ENCODE results near the gene DXO.

The DXO gene

DNA sequence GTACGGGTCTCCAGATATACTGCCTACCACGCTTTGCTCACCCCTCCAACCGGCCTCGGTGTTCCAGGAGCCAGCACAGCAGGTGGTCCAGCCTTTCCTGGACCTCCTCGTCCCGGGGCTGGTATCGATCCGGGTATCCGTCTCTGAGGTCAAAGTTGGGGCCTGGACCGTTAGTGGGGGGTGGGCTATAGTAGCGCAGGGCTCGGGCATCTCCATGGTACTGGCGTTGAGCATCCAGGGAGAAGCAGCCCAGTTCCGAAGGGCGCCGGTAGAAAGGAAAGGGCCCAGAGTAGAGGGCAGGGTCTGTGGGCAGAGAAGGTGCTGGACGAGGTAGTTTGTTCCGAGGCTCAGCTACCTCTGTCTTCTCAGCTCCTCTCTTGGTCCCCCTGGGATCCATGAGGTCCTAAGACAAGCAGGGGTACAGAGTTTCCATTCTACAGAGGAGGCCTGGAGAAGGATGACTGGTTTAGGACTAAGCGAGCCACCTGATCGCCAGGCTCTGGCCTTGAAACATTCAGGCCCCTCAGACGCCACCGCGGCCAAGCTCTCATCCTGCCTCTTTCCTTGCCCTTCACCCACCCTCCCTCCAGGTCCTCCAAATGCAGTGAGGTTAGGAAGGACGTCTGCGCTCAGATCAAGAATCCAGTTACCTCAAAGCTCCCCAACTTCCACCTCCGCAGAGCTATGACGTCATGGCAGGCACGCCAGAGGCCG is 502 bp downstream of the DXO start:
- FAIRE-seq (no peak), DNase-seq (ENCODE audit: insufficient read length, low spot score) (no peak)
- TF ChIP-seq, protein P1, sequence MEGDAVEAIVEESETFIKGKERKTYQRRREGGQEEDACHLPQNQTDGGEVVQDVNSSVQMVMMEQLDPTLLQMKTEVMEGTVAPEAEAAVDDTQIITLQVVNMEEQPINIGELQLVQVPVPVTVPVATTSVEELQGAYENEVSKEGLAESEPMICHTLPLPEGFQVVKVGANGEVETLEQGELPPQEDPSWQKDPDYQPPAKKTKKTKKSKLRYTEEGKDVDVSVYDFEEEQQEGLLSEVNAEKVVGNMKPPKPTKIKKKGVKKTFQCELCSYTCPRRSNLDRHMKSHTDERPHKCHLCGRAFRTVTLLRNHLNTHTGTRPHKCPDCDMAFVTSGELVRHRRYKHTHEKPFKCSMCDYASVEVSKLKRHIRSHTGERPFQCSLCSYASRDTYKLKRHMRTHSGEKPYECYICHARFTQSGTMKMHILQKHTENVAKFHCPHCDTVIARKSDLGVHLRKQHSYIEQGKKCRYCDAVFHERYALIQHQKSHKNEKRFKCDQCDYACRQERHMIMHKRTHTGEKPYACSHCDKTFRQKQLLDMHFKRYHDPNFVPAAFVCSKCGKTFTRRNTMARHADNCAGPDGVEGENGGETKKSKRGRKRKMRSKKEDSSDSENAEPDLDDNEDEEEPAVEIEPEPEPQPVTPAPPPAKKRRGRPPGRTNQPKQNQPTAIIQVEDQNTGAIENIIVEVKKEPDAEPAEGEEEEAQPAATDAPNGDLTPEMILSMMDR (IDR thresholded peaks at IDR 0.05; ENCODE audit: insufficient read depth, missing control alignments): no peak

DNA sequence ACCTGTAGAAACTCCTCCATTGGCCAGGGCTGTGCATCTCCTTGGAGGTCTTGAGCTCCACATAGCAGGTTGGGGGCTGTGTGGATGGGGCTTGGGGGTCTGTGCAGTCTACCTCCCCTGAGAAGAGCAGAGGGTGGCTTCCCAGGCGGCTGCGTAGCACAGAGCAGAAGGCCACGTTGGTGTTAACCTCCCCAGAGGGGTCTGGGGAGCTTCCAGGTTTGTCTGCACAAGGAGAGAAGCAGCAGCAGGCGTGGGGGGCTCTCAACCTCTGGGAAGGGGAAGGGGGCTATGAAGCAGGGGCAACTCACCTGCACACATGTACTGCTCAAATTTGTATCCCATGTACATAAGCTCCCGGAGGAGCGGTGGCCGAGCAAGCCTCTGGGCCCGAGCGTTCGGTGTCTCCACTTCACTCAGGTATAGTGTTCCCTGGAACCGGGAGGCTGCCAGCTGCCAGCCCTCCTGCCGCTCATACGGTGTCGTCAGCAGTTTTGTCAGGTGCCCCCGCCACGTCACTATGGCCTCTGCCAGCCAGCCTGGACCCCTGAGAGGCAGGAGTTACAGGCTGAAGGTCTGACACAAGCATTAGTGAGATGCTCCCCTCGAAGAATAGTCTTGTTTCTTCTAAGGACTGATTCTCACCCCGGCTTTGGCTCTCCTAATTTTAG is 1.2 kb downstream of the DXO start:
- no peak for DNase-seq (ENCODE audit: insufficient read length, low spot score)
- FAIRE-seq: no peak
- TF ChIP-seq, protein P1 (IDR thresholded peaks at IDR 0.05; ENCODE audit: insufficient read depth, missing control alignments): no peak

DNA sequence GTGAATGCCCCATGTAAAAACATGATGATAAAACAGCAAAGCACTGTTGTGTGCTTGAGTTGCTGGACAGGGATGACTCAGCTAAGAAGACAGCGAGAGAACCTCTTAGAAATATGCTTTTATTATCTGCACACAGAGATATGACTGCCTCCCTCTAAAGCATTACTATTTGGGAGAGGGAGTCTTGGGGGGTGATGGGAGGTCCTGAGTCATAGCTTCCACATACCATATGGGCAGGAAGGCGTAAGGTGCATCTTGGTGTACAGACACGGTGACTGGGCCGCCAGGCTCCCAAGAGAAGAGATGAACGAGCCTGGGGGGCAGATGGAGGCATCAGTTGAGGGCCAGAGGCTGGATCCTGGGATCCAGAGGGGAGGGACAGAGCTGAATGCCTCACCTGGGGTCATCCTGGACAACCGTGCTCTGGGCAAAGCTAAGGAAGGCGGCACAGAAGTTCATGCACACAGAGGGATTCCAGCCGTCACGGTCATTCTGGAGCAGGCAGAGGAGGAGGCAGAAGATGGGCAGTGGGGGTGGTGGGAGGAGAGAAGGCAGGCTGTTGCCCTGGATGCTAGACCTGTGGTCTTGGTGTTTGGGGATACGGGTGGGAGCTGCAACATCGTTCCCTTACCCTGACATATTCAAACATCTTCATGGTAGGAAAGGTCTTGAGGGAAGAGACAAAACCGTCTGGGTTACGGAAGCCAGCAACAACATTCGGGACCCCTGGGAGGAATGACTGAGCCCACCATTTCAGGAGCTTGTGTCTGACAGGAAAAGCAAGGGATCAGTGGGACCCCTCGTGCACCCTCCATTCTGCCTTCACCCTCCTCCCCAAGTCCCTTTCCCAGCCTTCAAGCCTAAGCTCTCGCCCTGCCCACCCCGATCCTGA is 2.0 kb downstream of the DXO start:
- TF ChIP-seq, protein P1 (IDR thresholded peaks at IDR 0.05; ENCODE audit: insufficient read depth, missing control alignments): no peak
- FAIRE-seq: no peak
- no peak for DNase-seq (ENCODE audit: insufficient read length, low spot score)

GRCh38 chr6:31968791-31969711 is 2.9 kb downstream of the DXO start:
- TF ChIP-seq, protein P1 (IDR thresholded peaks at IDR 0.05; ENCODE audit: insufficient read depth, missing control alignments): no peak
- no peak for FAIRE-seq
- no peak for DNase-seq (ENCODE audit: insufficient read length, low spot score)

- FAIRE-seq: no peak
- no peak for DNase-seq (ENCODE audit: insufficient read length, low spot score)
Observed at GRCh38 chr6:31968326-31968725, 3.6 kb downstream of the DXO start.

DNA sequence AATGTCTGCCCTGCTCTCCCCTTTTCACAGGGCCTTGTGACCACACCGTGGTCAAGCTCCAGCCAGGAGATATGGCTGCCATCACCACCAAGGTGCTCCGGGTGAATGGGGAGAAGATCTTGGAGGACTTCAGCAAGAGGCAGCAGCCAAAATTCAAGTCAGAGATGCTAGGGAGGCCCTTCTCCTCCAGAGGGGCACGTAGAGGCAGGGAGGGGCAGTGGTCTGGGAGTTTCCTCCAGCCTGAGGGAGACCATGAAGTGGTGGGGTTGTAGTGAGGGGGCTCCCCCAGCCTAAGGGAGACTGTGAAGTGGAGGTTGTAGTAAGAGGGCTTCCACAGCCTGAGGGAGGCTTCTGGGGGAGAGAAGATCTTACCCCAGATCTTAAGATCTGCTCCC is 4.0 kb downstream of the DXO start:
- TF ChIP-seq, protein P1 (IDR thresholded peaks at IDR 0.05; ENCODE audit: insufficient read depth, missing control alignments): no peak
- no peak for DNase-seq (ENCODE audit: insufficient read length, low spot score)
- no peak for FAIRE-seq

More at GRCh38 chr6:31968326-31968725, 3.6 kb downstream of the DXO start:
- TF ChIP-seq, protein P1 (IDR thresholded peaks at IDR 0.05; ENCODE audit: insufficient read depth, missing control alignments): no peak

All from D721Med (cell line).